Mesenchymal stem cell (in vitro differentiated cells and primary cell): Measurements from ENCODE around the gene CARD19.
"Not testable (repeated sequence)": the region's sequence is repeated elsewhere in the genome, so short reads cannot be mapped to it uniquely, and the experiment has no call there.

Experiments
- DNase-seq: peaks from one replicate; pipeline ENCODE4 v3.0.0-alpha.2; 2013
- H2AFZ ChIP-seq: one replicate; pipeline ENCODE4 v1.6.1; 2013; ENCODE audit warnings: low read depth, mild to moderate bottlenecking, control low read depth, inconsistent platforms, low read length, moderate library complexity
- H2AK5ac ChIP-seq: 2 replicates; pipeline ENCODE4 v1.6.1; 2013; ENCODE audit warnings: low read length, moderate library complexity, mild to moderate bottlenecking, inconsistent platforms; ENCODE audit not compliant: severe bottlenecking
- H2BK120ac ChIP-seq: one replicate; pipeline ENCODE4 v1.6.1; 2013; ENCODE audit warnings: low read depth, mild to moderate bottlenecking, inconsistent platforms, low read length, moderate library complexity
- H2BK12ac ChIP-seq, 2 experiments: one replicate each; pipeline ENCODE4 v1.6.1; 2013; ENCODE audit warnings: inconsistent platforms in 2 of 2, low read length in 2 of 2, mild to moderate bottlenecking in 2 of 2, moderate library complexity in 2 of 2, control low read depth in 1 of 2
- H2BK15ac ChIP-seq: one replicate; pipeline ENCODE4 v1.6.1; 2013; ENCODE audit warnings: mild to moderate bottlenecking, low read depth, inconsistent platforms; ENCODE audit not compliant: poor library complexity, severe bottlenecking
- H2BK5ac ChIP-seq: 2 replicates; pipeline ENCODE4 v1.6.1; 2013; ENCODE audit warnings: low read depth, mild to moderate bottlenecking, low read length, control low read depth, inconsistent platforms; ENCODE audit not compliant: poor library complexity, severe bottlenecking
- H3K14ac ChIP-seq, 2 experiments: one replicate each; pipeline ENCODE4 v1.6.1; 2013; ENCODE audit warnings: inconsistent platforms in 2 of 2, low read length in 2 of 2, control low read depth in 1 of 2, mild to moderate bottlenecking in 1 of 2, moderate library complexity in 1 of 2
- H3K18ac ChIP-seq, 2 experiments: one replicate each; pipeline ENCODE4 v1.6.1; 2013; ENCODE audit warnings: inconsistent platforms in 2 of 2, low read length in 2 of 2, control low read depth in 1 of 2, low read depth in 1 of 2, mild to moderate bottlenecking in 1 of 2
- H3K23ac ChIP-seq, 2 experiments: one replicate each; pipeline ENCODE4 v1.6.1; 2013; ENCODE audit warnings: inconsistent platforms in 2 of 2, low read length in 2 of 2, mild to moderate bottlenecking in 2 of 2, moderate library complexity in 2 of 2, control low read depth in 1 of 2
- H3K27ac ChIP-seq: 2 replicates; pipeline ENCODE4 v1.5.1; 2013; ENCODE audit warnings: mild to moderate bottlenecking, moderate library complexity, low read length, control low read depth, inconsistent platforms; ENCODE audit not compliant: poor library complexity, severe bottlenecking
- H3K27me3 ChIP-seq, 2 experiments: 2 replicates each; pipeline versions ENCODE4 v1.6.1 to v1.7.0; 2013; ENCODE audit warnings: low read length in 2 of 2, mild to moderate bottlenecking in 2 of 2, moderate library complexity in 2 of 2, control low read depth in 1 of 2, inconsistent platforms in 1 of 2; ENCODE audit not compliant: control insufficient read depth in 1 of 2, insufficient read depth in 1 of 2
- H3K36me3 ChIP-seq, 2 experiments: 2 replicates each; pipeline versions ENCODE4 v1.6.1 to v1.7.0; 2013; ENCODE audit warnings: low read length in 2 of 2, control low read depth in 1 of 2, inconsistent platforms in 1 of 2, low read depth in 1 of 2, mild to moderate bottlenecking in 1 of 2; ENCODE audit not compliant: insufficient read depth in 2 of 2, control insufficient read depth in 1 of 2
- H3K4ac ChIP-seq, 2 experiments: one replicate each; pipeline ENCODE4 v1.6.1; 2013; ENCODE audit warnings: inconsistent platforms in 2 of 2, low read length in 2 of 2, mild to moderate bottlenecking in 2 of 2, moderate library complexity in 2 of 2, control low read depth in 1 of 2, low read depth in 1 of 2
- H3K4me1 ChIP-seq: 2 replicates; pipeline ENCODE4 v1.6.1; 2013; ENCODE audit warnings: low read depth, low read length, control low read depth; ENCODE audit not compliant: control insufficient read depth, insufficient read depth
- H3K4me2 ChIP-seq: 2 replicates; pipeline ENCODE4 v1.6.1; 2013; ENCODE audit warnings: low read length, mild to moderate bottlenecking, inconsistent platforms; ENCODE audit not compliant: poor library complexity, severe bottlenecking
- H3K4me3 ChIP-seq, 2 experiments: 2 replicates each; pipeline versions ENCODE4 v1.5.1 to v1.7.0; 2013; ENCODE audit warnings: low read length in 2 of 2, mild to moderate bottlenecking in 2 of 2, control low read depth in 1 of 2, low read depth in 1 of 2; ENCODE audit not compliant: insufficient read depth in 1 of 2
- H3K79me1 ChIP-seq: replicated peaks from 2 replicates; pipeline ENCODE4 v1.6.1; 2013; ENCODE audit warnings: mild to moderate bottlenecking, control low read depth, low read length, inconsistent platforms; ENCODE audit not compliant: poor library complexity, severe bottlenecking
- H3K9ac ChIP-seq: 2 replicates; pipeline ENCODE4 v1.7.0; 2013; ENCODE audit warnings: mild to moderate bottlenecking, low read length, moderate library complexity
- H3K9me3 ChIP-seq: 2 replicates; pipeline ENCODE4 v1.7.0; 2013; ENCODE audit warnings: mild to moderate bottlenecking, low read length; ENCODE audit not compliant: control insufficient read depth
- H4K8ac ChIP-seq: one replicate; pipeline ENCODE4 v1.6.1; 2013; ENCODE audit warnings: inconsistent platforms, mild to moderate bottlenecking, low read length, moderate library complexity
- H4K91ac ChIP-seq: one replicate; pipeline ENCODE4 v1.6.1; 2013; ENCODE audit warnings: mild to moderate bottlenecking, low read length, inconsistent platforms
- WGBS: methylation state at CpG from one replicate; pipeline ENCODE4 v1.1.7; 2013; ENCODE audit warnings: mixed read lengths; 5-methylcytosine and 5-hydroxymethylcytosine counted together

CARD19 gene

DNA sequence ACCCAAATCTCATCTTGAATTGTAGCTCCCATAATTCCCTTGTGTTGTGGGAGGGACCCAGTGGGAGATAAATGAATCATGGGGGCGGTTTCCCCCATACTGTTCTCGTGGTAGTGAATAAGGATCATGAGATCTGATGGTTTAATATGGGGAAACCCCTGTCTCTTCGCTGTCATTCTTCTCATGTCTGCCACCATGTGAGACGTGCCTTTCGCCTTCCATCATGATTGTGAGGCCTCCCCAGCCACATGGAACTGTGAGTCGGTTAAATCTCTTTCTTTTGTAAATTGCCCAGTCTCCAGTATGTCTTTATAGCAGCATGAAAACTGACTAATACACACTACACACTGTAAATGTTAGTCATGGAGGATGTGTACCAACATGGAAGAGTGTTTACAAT, 50.7 kb downstream of the CARD19 start:
- not testable (repeated sequence) for H2AFZ ChIP-seq, H3K27me3 ChIP-seq, H3K4me2 ChIP-seq, H3K18ac ChIP-seq, H4K8ac ChIP-seq, H3K9ac ChIP-seq, H4K91ac ChIP-seq, H3K36me3 ChIP-seq, H3K4me3 ChIP-seq, H3K23ac ChIP-seq, H2BK5ac ChIP-seq, H2BK15ac ChIP-seq, H3K4ac ChIP-seq, H3K79me1 ChIP-seq, H3K9me3 ChIP-seq, H2BK120ac ChIP-seq, H2BK12ac ChIP-seq, H3K14ac ChIP-seq, H2AK5ac ChIP-seq, H3K27ac ChIP-seq
- peaks cover 11% of the 10 kb centered on the region for H3K4me1 ChIP-seq
- peak; percentile 36 for DNase-seq
- 88% methylated on average over 6 of the region's 6 CpGs for WGBS

GRCh38 chr9:93147632-93148031, 51.6 kb downstream of the CARD19 start:
- no peak overlapping the region for H3K27ac ChIP-seq
- no peak overlapping the region for H4K91ac ChIP-seq
- H2BK15ac ChIP-seq = no peak overlapping the region
- no peaks in the 10 kb centered on the region for H3K79me1 ChIP-seq
- peaks cover 4% of the 10 kb centered on the region for H3K4me1 ChIP-seq
- no peak for DNase-seq
- H3K9me3 ChIP-seq = no peaks in the 10 kb centered on the region
- H3K23ac ChIP-seq = no peak overlapping the region
- no peak overlapping the region for H2AFZ ChIP-seq
- H3K27me3 ChIP-seq = no peaks in the 10 kb centered on the region
- no peak overlapping the region for H3K4ac ChIP-seq
- H2BK120ac ChIP-seq = no peak overlapping the region
- H3K18ac ChIP-seq = no peak overlapping the region
- no peak overlapping the region for H3K9ac ChIP-seq
- no peak overlapping the region for H3K4me3 ChIP-seq
- no peak overlapping the region for H2AK5ac ChIP-seq
- no peak overlapping the region for H2BK5ac ChIP-seq
- H3K4me2 ChIP-seq = no peak overlapping the region
- no peak overlapping the region for H3K14ac ChIP-seq
- 60% methylated on average over 2 of the region's 2 CpGs for WGBS
- no peaks in the 10 kb centered on the region for H3K36me3 ChIP-seq
- H4K8ac ChIP-seq = no peak overlapping the region
- H2BK12ac ChIP-seq = no peak overlapping the region

DNA sequence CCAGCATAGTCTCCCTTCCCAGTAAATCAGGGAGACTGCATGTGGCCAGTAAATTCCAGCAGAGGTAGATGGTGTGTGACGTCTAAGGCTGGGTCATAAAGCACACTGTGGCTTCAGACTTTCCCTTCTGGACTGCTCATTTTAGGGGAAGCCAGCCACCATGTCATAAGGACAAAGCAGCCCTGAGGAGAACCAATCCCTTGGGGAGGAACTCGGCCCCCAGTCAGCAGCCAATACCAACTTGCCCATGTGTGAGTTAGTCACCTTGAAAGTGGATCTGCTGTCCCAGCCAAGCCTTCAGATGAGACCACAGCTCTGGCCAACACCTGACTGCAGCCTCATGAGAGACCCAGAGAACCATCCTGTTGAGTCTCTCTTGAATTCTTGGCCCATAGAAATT, 52.7 kb downstream of the CARD19 start:
- Histone ChIP-seq H2AFZ (no peak overlapping the region), H2AK5ac (no peak overlapping the region), H2BK12ac (no peak overlapping the region), H3K9ac (no peak overlapping the region), H3K4me2 (no peak overlapping the region), H3K27me3 (no peaks in the 10 kb centered on the region), H3K36me3 (no peaks in the 10 kb centered on the region), H3K18ac (no peak overlapping the region), H3K4me1 (peaks cover 4% of the 10 kb centered on the region), H2BK15ac (no peak overlapping the region), H2BK5ac (no peak overlapping the region), H3K23ac (no peak overlapping the region), H3K14ac (no peak overlapping the region), H3K9me3 (no peaks in the 10 kb centered on the region), H4K8ac (no peak overlapping the region), H4K91ac (no peak overlapping the region), H2BK120ac (no peak overlapping the region), H3K4me3 (no peak overlapping the region), H3K79me1 (no peaks in the 10 kb centered on the region), H3K27ac (no peak overlapping the region), H3K4ac (no peak overlapping the region)
- no peak for DNase-seq
- WGBS = 86% methylated on average over 2 of the region's 2 CpGs

DNA sequence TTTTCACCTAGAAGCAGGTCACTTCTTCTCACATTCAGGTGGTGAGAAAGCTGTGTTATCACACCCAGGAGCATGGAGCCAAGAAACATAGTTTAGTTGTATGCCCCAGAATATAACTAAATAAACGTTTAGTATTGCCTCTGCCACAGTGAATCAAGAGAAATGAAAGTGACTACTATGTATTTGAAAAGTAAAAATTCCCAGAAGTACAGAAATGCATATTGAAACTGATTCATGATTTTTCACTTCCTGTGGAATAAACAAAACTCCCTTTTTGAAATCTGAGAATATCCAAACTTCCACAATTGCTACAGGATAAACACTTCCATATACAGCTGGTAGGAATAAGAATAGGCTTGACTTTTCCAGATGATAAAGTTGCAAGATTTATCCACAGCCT, 53.3 kb downstream of the CARD19 start:
- Histone ChIP-seq H3K9ac (peak overlapping the region; percentile 13), H3K4me3 (no peak overlapping the region), H2AFZ (no peak overlapping the region), H3K36me3 (no peaks in the 10 kb centered on the region), H4K91ac (no peak overlapping the region), H3K27me3 (no peaks in the 10 kb centered on the region), H3K4me2 (no peak overlapping the region), H4K8ac (no peak overlapping the region), H3K4ac (no peak overlapping the region), H3K27ac (no peak overlapping the region), H2AK5ac (no peak overlapping the region), H3K23ac (no peak overlapping the region), H2BK120ac (no peak overlapping the region), H3K79me1 (no peaks in the 10 kb centered on the region), H3K14ac (no peak overlapping the region), H2BK15ac (no peak overlapping the region), H3K18ac (no peak overlapping the region), H2BK12ac (no peak overlapping the region), H3K9me3 (no peaks in the 10 kb centered on the region), H2BK5ac (no peak overlapping the region), H3K4me1 (no peaks in the 10 kb centered on the region)
- WGBS = no CpG with 5 or more reads among the region's 1 CpG
- DNase-seq = peak; percentile 59
